CD4-positive, alpha-beta T cell (primary cell): Measurements from ENCODE around the gene ANKRD42. TPM values are rescaled to one million over a fixed set of nuclear protein-coding genes. Genes with fewer than 3 reads are reported as not detected.

Experiments used
- ATAC-seq: fragments of 200-7000 bp; cut with Tn5 transposase; one replicate; pipeline ENCODE4 v1.10.0; 2022; ENCODE audit warnings: mild to moderate bottlenecking; ENCODE audit not compliant: poor library complexity
- CTCF ChIA-PET: fragments of 350-600 bp; sonication (Branson Sonifier 250); formaldehyde crosslinking; loops from one replicate; lab custom pipeline; 2021; ENCODE audit warnings: antibody characterized with exemption, inconsistent platforms; lab: Charles Lee
- POLR2A ChIA-PET: fragments of 350-600 bp; sonication (Branson Sonifier 250); formaldehyde crosslinking; loops from one replicate; lab custom pipeline; 2021; ENCODE audit warnings: antibody characterized with exemption, inconsistent platforms; lab: Charles Lee
- DNase-seq, 14 experiments: peaks; one replicate each; pipeline ENCODE4 v3.0.0-alpha.2; 2013 to 2020; ENCODE audit warnings: mixed read lengths in 2 of 14
- H3K27ac ChIP-seq, 2 donors: one replicate each; pipeline versions ENCODE4 v1.5.1 to v1.7.0; 2013; ENCODE audit warnings: low read length in 2 of 2, low read depth in 1 of 2, mild to moderate bottlenecking in 1 of 2
- H3K27me3 ChIP-seq, 2 experiments: 1 replicate in 1 of 2; 2 replicates in 1 of 2; pipeline versions ENCODE4 v1.6.1 to v1.7.0; 2013; ENCODE audit warnings: low read length in 2 of 2, control low read depth in 1 of 2, mild to moderate bottlenecking in 1 of 2, moderate library complexity in 1 of 2; ENCODE audit not compliant: insufficient read depth in 2 of 2, control insufficient read depth in 1 of 2
- H3K36me3 ChIP-seq: one replicate; pipeline ENCODE4 v1.6.1; 2013; ENCODE audit warnings: low read length, control low read depth; ENCODE audit not compliant: insufficient read depth
- H3K4me1 ChIP-seq: one replicate; pipeline ENCODE4 v1.6.1; 2013; ENCODE audit warnings: low read length, control low read depth; ENCODE audit not compliant: insufficient read depth
- H3K4me3 ChIP-seq: one replicate; pipeline ENCODE4 v1.5.1; 2013; ENCODE audit warnings: mild to moderate bottlenecking, low read length, moderate library complexity
- H3K9me3 ChIP-seq, 2 experiments: 1 replicate in 1 of 2; 2 replicates in 1 of 2; pipeline versions ENCODE4 v1.6.1 to v1.7.0; 2013; ENCODE audit warnings: low read length in 2 of 2, mild to moderate bottlenecking in 2 of 2, control low read depth in 1 of 2, moderate library complexity in 1 of 2; ENCODE audit not compliant: control insufficient read depth in 1 of 2, insufficient read depth in 1 of 2
- H3K27ac Mint-ChIP-seq: one replicate; pipeline ENCODE4 v1.8.0; 2020; ENCODE audit warnings: mixed read lengths
- H3K27me3 Mint-ChIP-seq: one replicate; pipeline ENCODE4 v1.8.0; 2021; ENCODE audit warnings: mixed read lengths
- H3K36me3 Mint-ChIP-seq: one replicate; pipeline ENCODE4 v1.8.0; 2021; ENCODE audit warnings: low read depth, mixed read lengths
- H3K4me1 Mint-ChIP-seq: one replicate; pipeline ENCODE4 v1.8.0; 2021; ENCODE audit warnings: low read depth, mixed read lengths
- H3K4me3 Mint-ChIP-seq: one replicate; pipeline ENCODE4 v1.8.0; 2020; ENCODE audit warnings: mild to moderate bottlenecking, mixed read lengths
- H3K9me3 Mint-ChIP-seq: one replicate; pipeline ENCODE4 v1.8.0; 2020; ENCODE audit warnings: mixed read lengths
- intact Hi-C, 2 experiments: fragments of 100-400 bp; cut with DNase I in 1 of 2; cut with micrococcal nuclease in 1 of 2; formaldehyde crosslinking; loops; one replicate each; pipeline versions ENCODE4 v1.15.1 to v1.9.0; 2023 to 2025; cut with DNase I, micrococcal nuclease
- total RNA-seq, 174 experiments: library from RNA in 2 of 174; stranded (reverse) in 2 of 174; gene quantifications; one replicate each; pipeline ENCODE4 v1.2.3 and lab custom pipeline; 2021 to 2026
- TF ChIP-seq, protein P1 (sequence below): fragments of 200-600 bp; IDR thresholded peaks from one replicate; pipeline ENCODE4 v1.8.0; 2022; ENCODE audit warnings: antibody characterized with exemption, mild to moderate bottlenecking

The ANKRD42 gene
- total RNA-seq, 2 experiments from 2014 or later = 8.6 to 10.0 TPM

DNA sequence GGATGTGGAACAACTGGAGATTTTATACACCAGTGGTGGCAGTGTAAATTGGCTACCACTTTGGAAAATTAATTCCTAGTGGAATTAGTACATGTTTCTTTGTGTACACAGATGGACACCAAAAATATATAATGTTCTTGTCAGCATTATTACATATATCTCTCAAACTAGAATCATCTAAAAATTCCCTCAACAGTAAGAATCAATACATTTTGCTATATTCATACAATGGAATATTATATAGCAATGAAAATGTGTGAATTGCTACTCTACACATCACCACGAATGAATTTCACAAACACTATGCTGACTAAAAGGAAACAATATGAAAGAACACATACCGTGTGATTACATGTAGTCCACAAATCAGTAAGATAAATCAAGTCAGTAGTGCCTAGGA, 58.8 kb downstream of the ANKRD42 start:
- CTCF ChIA-PET = no interaction called here
- H3K4me1 ChIP-seq = no peaks in the 10 kb centered on the region
- no peaks in the 10 kb centered on the region for H3K4me1 Mint-ChIP-seq
- no peak overlapping the region for H3K4me3 Mint-ChIP-seq
- H3K27ac ChIP-seq = no peak overlapping the region
- ATAC-seq (no peak), DNase-seq (no peak)
- H3K9me3 ChIP-seq = no peaks in the 10 kb centered on the region
- H3K36me3 ChIP-seq = peaks cover 10% of the 10 kb centered on the region
- no peaks in the 10 kb centered on the region for H3K27me3 Mint-ChIP-seq
- no peak overlapping the region for H3K27ac Mint-ChIP-seq
- intact Hi-C loops = loop anchor here (5.0 kb wide), 1 partner anchor 165 kb away; no protein-coding TSS in a partner anchor
- H3K36me3 Mint-ChIP-seq = peaks cover 5% of the 10 kb centered on the region
- H3K9me3 Mint-ChIP-seq = no peaks in the 10 kb centered on the region
- TF ChIP-seq, protein P1, sequence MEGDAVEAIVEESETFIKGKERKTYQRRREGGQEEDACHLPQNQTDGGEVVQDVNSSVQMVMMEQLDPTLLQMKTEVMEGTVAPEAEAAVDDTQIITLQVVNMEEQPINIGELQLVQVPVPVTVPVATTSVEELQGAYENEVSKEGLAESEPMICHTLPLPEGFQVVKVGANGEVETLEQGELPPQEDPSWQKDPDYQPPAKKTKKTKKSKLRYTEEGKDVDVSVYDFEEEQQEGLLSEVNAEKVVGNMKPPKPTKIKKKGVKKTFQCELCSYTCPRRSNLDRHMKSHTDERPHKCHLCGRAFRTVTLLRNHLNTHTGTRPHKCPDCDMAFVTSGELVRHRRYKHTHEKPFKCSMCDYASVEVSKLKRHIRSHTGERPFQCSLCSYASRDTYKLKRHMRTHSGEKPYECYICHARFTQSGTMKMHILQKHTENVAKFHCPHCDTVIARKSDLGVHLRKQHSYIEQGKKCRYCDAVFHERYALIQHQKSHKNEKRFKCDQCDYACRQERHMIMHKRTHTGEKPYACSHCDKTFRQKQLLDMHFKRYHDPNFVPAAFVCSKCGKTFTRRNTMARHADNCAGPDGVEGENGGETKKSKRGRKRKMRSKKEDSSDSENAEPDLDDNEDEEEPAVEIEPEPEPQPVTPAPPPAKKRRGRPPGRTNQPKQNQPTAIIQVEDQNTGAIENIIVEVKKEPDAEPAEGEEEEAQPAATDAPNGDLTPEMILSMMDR = no peak
- H3K4me3 ChIP-seq = no peak overlapping the region
- POLR2A ChIA-PET = no interaction called here
- no peaks in the 10 kb centered on the region for H3K27me3 ChIP-seq

DNA sequence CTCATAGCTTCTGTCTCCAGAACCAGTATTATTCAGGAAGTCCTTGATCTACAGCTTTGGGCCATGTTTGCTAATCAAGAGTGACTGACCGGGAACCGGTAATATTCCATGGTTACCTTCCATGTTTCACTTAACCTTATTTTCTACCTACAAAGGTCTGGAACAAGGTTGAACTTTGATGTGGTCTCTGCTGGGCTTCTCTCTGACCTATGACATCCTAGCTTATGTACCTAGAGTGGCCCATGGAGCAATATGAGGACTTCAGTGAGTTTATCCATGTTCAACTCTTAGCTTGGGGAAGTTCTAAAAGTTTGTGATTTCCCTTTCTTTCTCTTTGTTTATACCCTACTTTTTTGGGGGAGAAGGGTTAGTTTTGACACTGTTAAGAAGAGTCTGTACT, 59.4 kb downstream of the ANKRD42 start:
- no peak overlapping the region for H3K4me3 Mint-ChIP-seq
- H3K27me3 ChIP-seq = no peaks in the 10 kb centered on the region
- no peaks in the 10 kb centered on the region for H3K4me1 Mint-ChIP-seq
- H3K9me3 ChIP-seq = no peaks in the 10 kb centered on the region
- no peak overlapping the region for H3K27ac ChIP-seq
- H3K9me3 Mint-ChIP-seq = no peaks in the 10 kb centered on the region
- TF ChIP-seq, protein P1 = no peak
- intact Hi-C loops = loop anchor here (5.0 kb wide), 1 partner anchor 166 kb away; no protein-coding TSS in a partner anchor
- no peaks in the 10 kb centered on the region for H3K4me1 ChIP-seq
- peaks cover 17% of the 10 kb centered on the region for H3K36me3 ChIP-seq
- H3K36me3 Mint-ChIP-seq = peaks cover 12% of the 10 kb centered on the region
- DNase-seq (no peak), ATAC-seq (no peak)
- H3K27ac Mint-ChIP-seq = no peak overlapping the region
- H3K27me3 Mint-ChIP-seq = no peaks in the 10 kb centered on the region
- H3K4me3 ChIP-seq = no peak overlapping the region
- POLR2A ChIA-PET = interaction anchor here (0.9 kb wide), 1 partner anchor 33 kb away, joined by 3 read pairs; the partner anchor contains the start of gene CCDC90B
- CTCF ChIA-PET = no interaction called here

DNA sequence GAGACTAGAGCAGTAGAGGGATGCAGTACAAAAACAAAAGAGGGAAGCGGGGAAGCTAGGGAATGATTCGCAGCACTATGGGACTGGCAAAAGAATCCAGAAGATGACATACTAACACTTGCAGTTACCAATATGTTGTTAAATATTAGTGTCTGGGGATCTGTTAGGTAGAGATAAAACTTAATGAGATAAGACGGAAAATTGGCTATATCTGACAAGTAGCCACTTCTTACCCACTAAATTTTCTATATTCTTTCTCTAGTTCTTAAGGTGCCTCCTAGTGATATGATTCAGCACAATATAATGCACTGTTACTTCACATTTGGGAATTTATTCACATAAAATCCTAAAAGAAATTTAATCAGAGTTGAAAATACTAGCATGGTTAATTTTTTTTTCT, 61.9 kb downstream of the ANKRD42 start:
- Mint-ChIP-seq H3K4me3 (no peak overlapping the region), H3K27me3 (no peaks in the 10 kb centered on the region), H3K9me3 (no peaks in the 10 kb centered on the region), H3K36me3 (peaks cover 29% of the 10 kb centered on the region), H3K27ac (no peak overlapping the region), H3K4me1 (no peaks in the 10 kb centered on the region)
- no peak for ATAC-seq
- Histone ChIP-seq H3K4me3 (no peak overlapping the region), H3K36me3 (peaks cover 38% of the 10 kb centered on the region), H3K27ac (no peak overlapping the region), H3K9me3 (no peaks in the 10 kb centered on the region), H3K27me3 (no peaks in the 10 kb centered on the region), H3K4me1 (no peaks in the 10 kb centered on the region)
- POLR2A ChIA-PET = no interaction called here
- intact Hi-C loops = no loop called here
- CTCF ChIA-PET = no interaction called here
- no peak for DNase-seq
- TF ChIP-seq, protein P1 = no peak
